CD14-positive monocyte (primary cell): ENCODE results near the gene PIM2. TPM values are rescaled to one million over a fixed set of nuclear protein-coding genes. Genes with fewer than 3 reads are reported as not detected.

Experiments used
- DNase-seq, 3 donors: peaks; one replicate each; pipeline ENCODE4 v3.0.0-alpha.2; 2011 to 2022
- H2AFZ ChIP-seq: 2 replicates; pipeline ENCODE4 v1.6.0; 2012; ENCODE audit warnings: mild to moderate bottlenecking, low read depth, low read length, inconsistent platforms; ENCODE audit not compliant: insufficient read depth, poor library complexity, severe bottlenecking
- H3K27ac ChIP-seq, 2 donors: 1 replicate in 1 of 2; 2 replicates in 1 of 2; pipeline ENCODE4 v1.5.1; 2012 to 2013; ENCODE audit warnings: low read length in 2 of 2, control low read depth in 1 of 2, inconsistent platforms in 1 of 2, low read depth in 1 of 2, mild to moderate bottlenecking in 1 of 2
- H3K27me3 ChIP-seq, 2 donors: one replicate each; pipeline versions ENCODE4 v1.6.0 to v1.6.1; 2011 to 2013; ENCODE audit warnings: low read length in 2 of 2; ENCODE audit not compliant: control insufficient read depth in 2 of 2, insufficient read depth in 2 of 2
- H3K36me3 ChIP-seq, 2 donors: replicated peaks in 1 of 2; 1 replicate in 1 of 2; 2 replicates in 1 of 2; pipeline versions ENCODE4 v1.5.1 to v1.6.1; 2012 to 2013; ENCODE audit warnings: low read length in 2 of 2, control low read depth in 1 of 2, inconsistent platforms in 1 of 2, mild to moderate bottlenecking in 1 of 2; ENCODE audit not compliant: insufficient read depth in 2 of 2, control insufficient read depth in 1 of 2
- H3K4me1 ChIP-seq, 2 donors: 1 replicate in 1 of 2; 2 replicates in 1 of 2; pipeline versions ENCODE4 v1.5.1 to v1.6.1; 2012 to 2013; ENCODE audit warnings: low read length in 2 of 2, control low read depth in 1 of 2, inconsistent platforms in 1 of 2, mild to moderate bottlenecking in 1 of 2, moderate library complexity in 1 of 2; ENCODE audit not compliant: insufficient read depth in 2 of 2, control insufficient read depth in 1 of 2
- H3K4me2 ChIP-seq: replicated peaks from 2 replicates; pipeline ENCODE3; 2012; ENCODE audit warnings: low read length, moderate library complexity, mild to moderate bottlenecking; ENCODE audit not compliant: poor library complexity, severe bottlenecking; ENCODE audit errors: extremely low read depth
- H3K4me3 ChIP-seq, 3 experiments: fragments of 200-600 bp in 1 of 3; sonication (generic) in 1 of 3; replicated peaks in 1 of 3; 1 replicate in 2 of 3; 2 replicates in 1 of 3; pipeline ENCODE4 v1.5.1; 2011 to 2013; ENCODE audit warnings: low read length in 3 of 3, mild to moderate bottlenecking in 3 of 3, control low read depth in 2 of 3, low read depth in 2 of 3, inconsistent platforms in 1 of 3, moderate library complexity in 1 of 3
- H3K79me2 ChIP-seq: 2 replicates; pipeline ENCODE4 v1.6.0; 2012; ENCODE audit warnings: mild to moderate bottlenecking, control low read depth, inconsistent platforms, low read length, moderate library complexity; ENCODE audit not compliant: insufficient read depth
- H3K9ac ChIP-seq: 2 replicates; pipeline ENCODE4 v1.6.0; 2017; ENCODE audit warnings: low read length, mild to moderate bottlenecking; ENCODE audit not compliant: insufficient read depth, poor library complexity, severe bottlenecking
- H3K9me3 ChIP-seq, 2 donors: replicated peaks in 1 of 2; 1 replicate in 1 of 2; 2 replicates in 1 of 2; pipeline versions ENCODE4 v1.5.1 to v1.6.1; 2012 to 2013; ENCODE audit warnings: low read length in 2 of 2, control low read depth in 1 of 2; ENCODE audit not compliant: control insufficient read depth in 1 of 2, insufficient read depth in 1 of 2
- H4K20me1 ChIP-seq: 2 replicates; pipeline ENCODE4 v1.6.0; 2012; ENCODE audit warnings: mild to moderate bottlenecking, low read length, control low read depth, moderate library complexity; ENCODE audit not compliant: insufficient read depth
- H3K27ac Mint-ChIP-seq, 7 donors: one replicate each; pipeline ENCODE4 v1.8.0; 2020; ENCODE audit warnings: mild to moderate bottlenecking in 7 of 7, mixed read lengths in 7 of 7, moderate library complexity in 6 of 7, inconsistent platforms in 2 of 7
- H3K27me3 Mint-ChIP-seq, 3 donors: one replicate each; pipeline ENCODE4 v1.8.0; 2021 to 2022; ENCODE audit warnings: low read depth in 3 of 3, mild to moderate bottlenecking in 3 of 3, mixed read lengths in 3 of 3, moderate library complexity in 3 of 3, inconsistent platforms in 1 of 3
- H3K36me3 Mint-ChIP-seq, 2 donors: one replicate each; pipeline ENCODE4 v1.8.0; 2020; ENCODE audit warnings: mixed read lengths in 2 of 2, inconsistent platforms in 1 of 2, mild to moderate bottlenecking in 1 of 2
- H3K4me1 Mint-ChIP-seq: one replicate; pipeline ENCODE4 v1.8.0; 2020; ENCODE audit warnings: mild to moderate bottlenecking, mixed read lengths
- H3K4me3 Mint-ChIP-seq, 2 donors: one replicate each; pipeline ENCODE4 v1.8.0; 2020; ENCODE audit warnings: mild to moderate bottlenecking in 2 of 2, mixed read lengths in 2 of 2, moderate library complexity in 1 of 2
- H3K9me3 Mint-ChIP-seq, 7 donors: one replicate each; pipeline ENCODE4 v1.8.0; 2020 to 2022; ENCODE audit warnings: mixed read lengths in 7 of 7, mild to moderate bottlenecking in 6 of 7, moderate library complexity in 6 of 7, inconsistent platforms in 2 of 7
- WGBS: methylation state at CpG from one replicate; pipeline ENCODE4 v1.1.5; 2013; ENCODE audit warnings: missing lambda C conversion rate; ENCODE audit not compliant: insufficient coverage; 5-methylcytosine and 5-hydroxymethylcytosine counted together
- intact Hi-C, 2 donors: fragments of 100-400 bp; cut with micrococcal nuclease; formaldehyde crosslinking; loops; one replicate each; pipeline versions ENCODE4 v1.15.0 to v1.15.1; 2023
- polyA plus RNA-seq, 3 donors: library from polyadenylated mRNA; depleted of rRNA in 1 of 3; unstranded in 2 of 3; stranded (reverse) in 1 of 3; fragments of 300-500 nt in 2 of 3; fragments of >200 nt in 1 of 3; fragmentation: Illumina TruSeq in 2 of 3; gene quantifications; 1 replicate in 2 of 3; 2 replicates in 1 of 3; pipeline ENCODE4 v1.2.3, GENCODE V29; 2012 to 2021
- TF ChIP-seq, protein P1 (sequence below): fragments of 200-600 bp; IDR thresholded peaks from one replicate; pipeline ENCODE4 v1.8.0; 2022; ENCODE audit warnings: antibody characterized with exemption, mild to moderate bottlenecking

Gene PIM2
- polyA plus RNA-seq, 3 donors = 6.7 to 39.4 (median 9.9) TPM

- DNase-seq = no peak
- intact Hi-C loops = loop anchor here (5.0 to 10.0 kb wide), 2 partner anchors 54 to 56 kb away; partner anchors contain the start of genes PQBP1 (in 1 of the 2) and TIMM17B (in 1 of the 2)
These were observed 29.8 kb upstream of the PIM2 start for GRCh38 chrX:48948589-48948988.

DNA sequence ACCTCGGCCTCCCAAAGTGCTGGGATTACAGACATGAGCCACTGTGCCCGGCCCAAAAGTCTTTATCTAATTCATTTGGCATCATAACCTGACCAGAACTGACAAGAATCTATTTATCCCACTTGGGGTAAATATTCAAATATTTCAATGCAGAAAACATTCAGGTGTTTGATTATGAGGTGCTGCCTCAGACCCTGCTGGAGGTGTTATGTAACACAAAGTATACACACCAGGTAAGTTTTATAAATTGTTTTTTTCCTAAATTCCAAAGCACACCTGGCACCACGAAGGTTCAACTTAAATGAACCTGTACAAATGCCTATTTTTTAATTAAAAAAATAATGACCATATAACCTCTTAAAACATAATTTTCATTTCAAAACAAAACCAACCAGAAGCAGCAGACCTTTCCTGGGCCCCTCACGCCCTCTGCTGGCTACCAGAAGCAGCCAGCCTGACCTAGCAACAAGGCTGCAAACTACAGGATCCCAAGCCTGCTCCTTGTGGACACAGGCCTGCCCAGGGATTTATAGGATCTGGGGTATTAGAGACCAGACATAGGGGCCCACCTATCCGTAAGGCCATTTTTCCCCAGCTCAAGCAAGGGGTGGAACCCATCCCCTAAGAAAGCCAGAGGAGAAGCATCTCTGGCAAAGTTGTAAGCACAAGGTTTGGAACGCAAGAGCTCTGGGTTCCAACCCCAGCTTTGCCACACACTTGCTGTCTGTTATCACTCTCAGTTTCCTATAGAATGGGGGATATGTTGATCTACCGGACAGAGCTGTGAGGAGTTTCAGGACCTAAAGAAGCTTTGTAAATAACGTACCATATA is 26.9 kb upstream of the PIM2 start:
- TF ChIP-seq, protein P1, sequence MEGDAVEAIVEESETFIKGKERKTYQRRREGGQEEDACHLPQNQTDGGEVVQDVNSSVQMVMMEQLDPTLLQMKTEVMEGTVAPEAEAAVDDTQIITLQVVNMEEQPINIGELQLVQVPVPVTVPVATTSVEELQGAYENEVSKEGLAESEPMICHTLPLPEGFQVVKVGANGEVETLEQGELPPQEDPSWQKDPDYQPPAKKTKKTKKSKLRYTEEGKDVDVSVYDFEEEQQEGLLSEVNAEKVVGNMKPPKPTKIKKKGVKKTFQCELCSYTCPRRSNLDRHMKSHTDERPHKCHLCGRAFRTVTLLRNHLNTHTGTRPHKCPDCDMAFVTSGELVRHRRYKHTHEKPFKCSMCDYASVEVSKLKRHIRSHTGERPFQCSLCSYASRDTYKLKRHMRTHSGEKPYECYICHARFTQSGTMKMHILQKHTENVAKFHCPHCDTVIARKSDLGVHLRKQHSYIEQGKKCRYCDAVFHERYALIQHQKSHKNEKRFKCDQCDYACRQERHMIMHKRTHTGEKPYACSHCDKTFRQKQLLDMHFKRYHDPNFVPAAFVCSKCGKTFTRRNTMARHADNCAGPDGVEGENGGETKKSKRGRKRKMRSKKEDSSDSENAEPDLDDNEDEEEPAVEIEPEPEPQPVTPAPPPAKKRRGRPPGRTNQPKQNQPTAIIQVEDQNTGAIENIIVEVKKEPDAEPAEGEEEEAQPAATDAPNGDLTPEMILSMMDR = peak; percentile 73
- Histone ChIP-seq H3K9ac (no peak overlapping the region), H2AFZ (no peak overlapping the region), H3K36me3 (peaks cover 11 to 44% of the 10 kb centered on the region in 2 donors), H3K4me2 (no peak overlapping the region), H3K9me3 (no peaks in the 10 kb centered on the region), H3K4me3 (no peak overlapping the region), H3K79me2 (peaks cover 61% of the 10 kb centered on the region), H3K4me1 (no peaks in the 10 kb centered on the region), H3K27me3 (no peaks in the 10 kb centered on the region), H4K20me1 (peaks cover 52% of the 10 kb centered on the region), H3K27ac (no peak overlapping the region)
- WGBS = no CpG with 5 or more reads among the region's 8 CpGs
- Mint-ChIP-seq H3K4me3 (no peak overlapping the region), H3K4me1 (peaks cover 8% of the 10 kb centered on the region), H3K36me3 (peaks cover 23 to 46% of the 10 kb centered on the region in 2 donors), H3K27me3 (peaks cover 0 to 3% (median 0%) of the 10 kb centered on the region in 3 donors), H3K27ac (peak overlapping the region in 6 of 7 donors; percentile 30 to 81 (median 50)), H3K9me3 (no peaks in the 10 kb centered on the region)
- peak; percentile 31 to 46 (median 42) for DNase-seq
- intact Hi-C loops = loop anchor here (5.0 to 10.0 kb wide), 2 partner anchors 51 to 53 kb away; partner anchors contain the start of genes PQBP1 (in 1 of the 2) and TIMM17B (in 1 of the 2)

More at GRCh38 chrX:48948589-48948988, 29.8 kb upstream of the PIM2 start:
- no peak overlapping the region for H3K9ac ChIP-seq
- H3K9me3 ChIP-seq = no peaks in the 10 kb centered on the region
- peak overlapping the region in 1 of 7 donors; percentile 27 for H3K27ac Mint-ChIP-seq
- H3K4me2 ChIP-seq = no peak overlapping the region
- H3K27ac ChIP-seq = no peak overlapping the region
- H3K27me3 ChIP-seq = no peaks in the 10 kb centered on the region
- H3K4me3 ChIP-seq = no peak overlapping the region
- no CpG with 5 or more reads among the region's 1 CpG for WGBS
- no peak overlapping the region for H3K4me3 Mint-ChIP-seq
- peaks cover 76% of the 10 kb centered on the region for H3K79me2 ChIP-seq
- H3K4me1 Mint-ChIP-seq = peaks cover 19% of the 10 kb centered on the region
- peaks cover 5 to 8% of the 10 kb centered on the region in 2 donors for H3K4me1 ChIP-seq
- peaks cover 74% of the 10 kb centered on the region for H4K20me1 ChIP-seq
- H3K9me3 Mint-ChIP-seq = peaks cover 0 to 3% (median 0%) of the 10 kb centered on the region in 7 donors
- peaks cover 7 to 24% of the 10 kb centered on the region in 2 donors for H3K36me3 ChIP-seq
- H3K36me3 Mint-ChIP-seq = peaks cover 5 to 28% of the 10 kb centered on the region in 2 donors
- H3K27me3 Mint-ChIP-seq = peaks cover 0 to 3% (median 0%) of the 10 kb centered on the region in 3 donors
- TF ChIP-seq, protein P1 = no peak
- H2AFZ ChIP-seq = no peak overlapping the region
